ENCODE measurements around the gene DGKH.
"Not testable (repeated sequence)": the region's sequence is repeated elsewhere in the genome, so short reads cannot be mapped to it uniquely, and the experiment has no call there.

The DGKH gene

GRCh38 chr13:42041011-42041683, 7.3 kb upstream of the DGKH start:
- peak; percentile 70 for DNase-seq

GRCh38 chr13:42041684-42042035, 6.8 kb upstream of the DGKH start:
- DNase-seq = peak; percentile 13

DNA sequence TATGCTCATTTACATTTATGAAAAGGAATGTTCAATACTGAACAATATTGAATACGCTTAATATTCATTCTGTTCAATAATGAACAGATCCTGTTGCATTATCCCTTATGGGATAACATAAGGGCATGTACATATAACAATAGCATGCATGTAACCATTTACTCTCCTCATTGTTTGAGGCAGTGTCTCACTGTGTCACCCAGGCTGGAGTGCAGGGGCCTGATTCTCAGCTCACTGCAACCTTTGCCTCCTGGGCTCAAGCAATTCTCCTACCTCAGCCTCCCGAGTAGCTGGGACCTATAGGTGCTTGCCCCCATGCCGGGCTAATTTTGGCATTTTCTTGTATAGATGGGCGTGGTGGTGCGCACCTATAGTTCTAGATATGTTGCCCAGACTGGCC, 4.8 kb upstream of the DGKH start:
- DNase-seq = no peak

DNA sequence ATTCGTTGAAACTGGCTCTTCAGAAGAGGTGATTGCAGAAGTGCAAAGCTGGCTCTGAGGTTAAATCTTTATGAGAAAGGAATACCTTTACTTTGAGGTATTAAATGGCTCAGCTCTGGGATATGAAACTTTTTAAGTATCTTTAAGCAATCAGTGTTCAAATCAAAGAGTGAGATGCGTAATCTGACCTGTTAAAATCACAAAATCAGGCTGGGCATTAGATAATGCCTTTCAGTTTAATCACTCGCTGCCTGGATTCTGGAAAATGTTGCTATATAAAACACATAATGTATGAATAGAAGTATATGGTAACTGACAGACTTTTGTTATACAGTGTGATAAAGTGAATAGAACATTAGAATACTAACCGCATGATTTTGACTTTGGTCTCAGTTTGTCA, 2.0 kb upstream of the DGKH start:
- no peak for DNase-seq

GRCh38 chr13:42047561-42048341, 697 bp upstream of the DGKH start:
- DNase-seq = peak; percentile 36

DNA sequence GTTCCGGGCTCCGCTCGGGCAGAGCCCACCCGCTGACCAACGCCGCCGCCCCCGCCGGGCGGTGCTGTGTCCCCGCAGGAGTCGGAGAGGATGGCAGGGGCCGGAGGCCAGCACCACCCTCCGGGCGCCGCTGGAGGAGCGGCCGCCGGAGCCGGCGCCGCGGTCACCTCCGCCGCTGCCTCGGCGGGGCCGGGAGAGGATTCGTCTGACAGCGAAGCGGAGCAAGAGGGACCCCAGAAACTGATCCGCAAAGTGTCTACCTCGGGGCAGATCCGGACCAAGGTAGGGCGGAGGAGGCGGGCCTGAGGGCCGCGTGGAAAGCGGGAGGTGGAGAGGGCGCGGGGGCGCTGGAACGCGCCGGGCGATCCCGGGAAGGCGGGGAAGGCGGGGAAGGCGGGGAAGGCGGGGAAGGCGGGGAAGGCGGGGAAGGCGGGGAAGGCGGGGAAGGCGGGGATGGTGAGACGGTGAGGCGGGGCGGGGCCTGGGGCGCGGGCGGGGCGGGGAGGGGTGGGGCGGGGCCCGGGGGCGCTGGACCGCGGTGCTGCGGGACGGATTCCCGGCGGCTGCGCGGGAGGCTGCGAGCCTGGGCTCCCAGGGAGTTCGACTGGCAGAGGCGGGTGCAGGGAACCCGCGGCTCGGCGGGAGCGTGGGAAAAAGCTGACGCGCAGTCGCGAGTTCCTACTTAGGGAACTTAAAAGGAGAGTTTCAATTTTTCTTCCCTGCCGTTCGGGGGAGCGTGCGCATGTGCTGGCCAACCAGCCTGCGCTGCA, 421 bp downstream of the DGKH start:
- DNase-seq = peak; percentile 69

DNA sequence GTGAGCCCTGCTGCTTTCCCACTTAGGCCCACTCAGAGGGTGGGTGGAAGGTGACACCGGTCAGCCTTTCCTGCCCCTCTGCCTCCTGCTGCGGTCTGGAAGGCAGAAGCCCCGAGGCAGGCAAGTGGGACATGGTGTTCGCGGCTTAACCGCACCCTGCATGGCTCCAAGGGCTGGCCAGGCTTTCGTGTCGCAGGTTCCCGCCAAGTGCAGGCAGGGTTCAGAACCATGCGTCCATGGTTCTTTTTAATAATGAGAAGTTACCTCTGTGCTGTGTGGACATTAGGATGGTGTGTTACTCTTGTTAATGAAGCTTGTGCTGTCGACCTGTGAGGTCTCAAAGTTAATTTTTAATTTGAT, 986 bp downstream of the DGKH start:
- no peak for DNase-seq

DNA sequence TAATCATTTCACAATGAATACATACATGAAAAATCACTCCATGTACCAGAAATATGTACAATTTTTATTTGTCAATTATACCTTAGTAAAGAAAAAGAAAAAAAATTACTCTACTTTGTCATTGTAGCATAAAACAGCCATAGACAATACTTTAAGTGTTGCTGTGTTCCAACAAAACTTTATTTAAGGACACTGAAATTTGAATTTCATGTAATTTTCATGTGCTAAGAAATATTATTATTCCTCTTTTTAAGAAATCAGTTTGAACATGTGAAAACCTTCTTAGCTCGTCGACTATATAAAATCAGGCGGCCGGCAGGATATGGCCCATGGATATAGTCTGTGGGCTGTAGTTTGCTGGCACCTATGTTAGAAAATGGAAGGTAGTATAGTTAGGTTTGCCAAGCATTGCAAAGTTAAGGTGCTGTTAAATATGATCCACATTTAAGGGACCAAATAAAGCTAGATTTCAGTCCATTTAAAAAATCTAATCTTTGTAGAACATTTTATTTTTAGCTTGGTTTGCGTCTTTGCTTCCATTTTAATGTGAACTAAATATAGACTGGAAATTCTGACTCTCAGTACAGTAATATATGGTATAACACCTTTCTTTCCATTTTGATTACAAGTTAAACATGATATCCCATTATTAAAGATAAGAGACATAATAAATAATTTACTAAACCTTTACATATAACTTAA, 6.5 kb downstream of the DGKH start:
- DNase-seq = no peak

DNA sequence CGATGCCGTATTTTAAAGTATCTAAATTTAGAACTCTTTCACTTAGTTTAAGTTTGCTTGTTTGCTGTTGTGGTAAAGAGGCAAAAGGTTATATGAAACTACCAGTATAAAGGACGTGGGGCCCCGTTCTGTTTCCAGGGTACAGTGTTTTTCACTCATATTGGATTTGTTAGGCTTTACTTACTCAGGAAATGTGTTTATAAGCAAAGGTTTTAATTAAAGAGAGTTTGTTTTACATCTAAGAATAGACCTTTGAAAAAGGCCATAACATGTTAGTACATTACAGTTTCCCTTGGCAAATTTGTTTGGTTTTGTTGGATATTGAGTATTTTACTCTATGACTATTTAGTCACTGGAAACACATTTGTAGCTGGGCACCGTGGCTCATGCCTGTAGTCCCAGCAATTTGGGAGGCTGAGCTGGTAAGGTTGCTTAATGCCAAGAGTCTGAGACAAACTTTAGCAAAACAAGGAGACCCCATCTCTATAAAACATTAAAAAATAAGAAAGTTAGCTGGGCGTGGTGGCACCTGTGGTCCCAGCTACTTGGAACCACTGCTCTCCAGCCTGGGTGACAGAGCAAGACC, 7.1 kb downstream of the DGKH start:
- DNase-seq = no peak

DNA sequence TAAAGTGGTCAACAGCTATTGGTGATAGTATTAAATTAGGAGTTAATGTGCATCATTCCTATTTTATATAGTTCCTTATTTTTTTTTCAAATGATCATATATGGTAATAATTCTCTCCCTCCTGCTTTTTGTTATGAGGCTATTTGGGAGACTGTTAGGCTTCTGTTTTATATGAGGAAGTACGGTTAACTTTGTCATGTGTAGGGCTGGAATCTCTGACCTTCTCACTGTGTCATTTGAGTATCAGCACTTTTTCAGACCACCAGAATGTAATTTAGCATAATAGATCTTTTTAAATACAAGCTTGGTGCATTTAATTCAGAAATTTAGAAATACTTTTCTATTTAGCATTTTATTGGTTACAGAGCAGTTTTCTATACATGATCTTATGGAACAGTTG, 7.7 kb downstream of the DGKH start:
- DNase-seq = no peak

- DNase-seq = no peak
Observed at GRCh38 chr13:42056583-42056982, 8.1 kb downstream of the DGKH start.

GRCh38 chr13:42057918-42058530, 9.6 kb downstream of the DGKH start:
- no peak for DNase-seq

DNA sequence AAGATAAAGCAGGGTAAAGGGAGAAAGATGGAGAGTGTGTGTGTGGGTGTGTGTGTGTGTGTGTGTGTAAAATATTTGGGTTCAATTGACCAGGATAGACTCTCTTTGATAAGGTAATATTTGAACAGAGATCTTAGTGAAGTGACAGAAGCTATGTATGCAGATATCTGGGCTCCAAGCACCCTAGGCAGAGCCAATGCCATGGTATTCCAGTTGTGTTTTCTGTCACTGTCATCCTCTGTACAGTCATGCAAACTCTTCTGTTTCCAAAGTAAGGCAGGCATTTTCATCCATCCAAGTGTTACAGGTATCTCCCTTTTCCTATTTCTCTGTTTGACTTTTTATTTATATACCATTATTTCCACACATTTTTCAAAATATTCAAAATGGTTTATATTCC, 13.5 kb downstream of the DGKH start:
- DNase-seq = no peak

GRCh38 chr13:42063105-42063504, 14.7 kb downstream of the DGKH start:
- DNase-seq = no peak

- DNase-seq = no peak
Observed at GRCh38 chr13:42064259-42064658, 15.8 kb downstream of the DGKH start.

DNA sequence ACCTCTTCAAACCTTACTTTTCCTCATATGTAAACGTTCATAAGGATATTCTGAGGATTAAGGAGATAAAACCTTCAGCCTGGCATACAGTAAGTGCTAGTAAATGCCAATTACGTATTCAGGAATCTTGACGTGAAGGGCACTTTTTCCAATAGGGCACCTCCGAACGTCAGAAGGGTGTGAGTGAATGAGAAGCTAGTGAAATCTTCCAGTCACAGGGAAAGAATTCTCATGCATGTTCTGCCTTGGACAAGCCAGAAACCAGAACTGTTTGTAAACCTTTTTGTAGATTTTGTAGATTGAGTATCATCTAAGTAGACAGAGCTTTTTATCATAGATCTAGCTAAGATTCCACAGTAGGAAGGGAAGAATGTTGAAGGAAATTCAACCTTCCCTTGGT, 16.5 kb downstream of the DGKH start:
- no peak for DNase-seq

DNA sequence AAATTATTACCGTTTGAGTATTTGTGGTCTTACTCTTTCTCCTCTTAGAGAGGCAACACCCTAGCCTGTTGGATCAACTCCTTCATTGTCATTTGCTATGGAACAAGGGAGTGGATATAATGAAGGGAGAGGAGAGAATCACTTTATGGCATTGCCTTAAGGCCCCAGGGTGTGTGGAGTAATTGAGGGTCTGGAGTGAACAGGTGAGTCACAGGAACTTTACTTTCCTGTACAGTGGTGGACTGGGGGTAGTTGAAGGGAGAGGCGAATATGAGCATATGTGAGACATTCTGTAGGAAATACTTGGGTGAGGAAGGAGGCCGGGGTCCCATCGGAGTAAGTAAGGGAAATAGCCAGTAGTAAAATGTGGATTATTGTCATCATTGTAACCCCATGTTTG, 17.0 kb downstream of the DGKH start:
- no peak for DNase-seq

- no peak for DNase-seq
Observed at GRCh38 chr13:42066542-42066941, 18.1 kb downstream of the DGKH start.

- no peak for DNase-seq
Observed at GRCh38 chr13:42068886-42069285, 20.4 kb downstream of the DGKH start.

GRCh38 chr13:42070599-42070998, 22.2 kb downstream of the DGKH start:
- not testable (repeated sequence) for DNase-seq

- not testable (repeated sequence) for DNase-seq
Observed at GRCh38 chr13:42071179-42071578, 22.7 kb downstream of the DGKH start.

DNA sequence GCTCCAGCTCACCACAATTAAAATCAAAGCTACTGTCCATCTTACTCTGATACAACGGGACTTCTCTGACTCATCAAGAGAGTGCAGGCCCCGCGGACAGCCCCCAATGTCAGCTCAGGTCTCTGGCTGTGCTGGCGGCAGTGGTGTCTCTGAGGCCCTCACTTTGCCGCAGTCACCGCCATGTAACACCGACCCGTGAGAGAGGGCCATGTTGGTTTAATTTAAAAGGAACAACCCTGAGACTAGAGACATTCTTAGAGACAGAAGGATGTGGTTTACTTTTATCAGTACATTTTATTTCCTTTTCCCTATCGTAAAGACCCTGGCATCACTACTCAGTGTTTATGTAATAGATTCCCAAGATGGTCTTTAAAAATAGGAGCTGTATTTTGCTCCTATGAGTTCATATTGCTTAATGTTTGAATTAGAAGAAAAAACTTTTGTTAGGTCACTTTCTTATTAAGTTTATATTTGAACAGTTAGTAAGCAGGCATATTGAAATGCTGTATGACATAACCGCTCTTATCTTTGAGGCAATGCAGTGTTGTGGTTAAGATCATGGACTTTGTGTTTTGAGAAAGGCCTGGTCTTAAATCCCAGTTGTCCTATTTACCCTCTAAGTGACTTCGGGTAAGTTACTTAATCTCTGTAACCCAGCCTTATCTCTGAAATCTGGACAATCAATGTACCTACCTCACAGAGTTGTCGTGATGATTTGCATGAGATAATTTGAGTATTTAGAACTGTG, 23.4 kb downstream of the DGKH start:
- DNase-seq = no peak
